HG03139 (cell line): Measurements from ENCODE around the gene MCHR1.
"Not testable (repeated sequence)": the region's sequence is repeated elsewhere in the genome, so short reads cannot be mapped to it uniquely, and the experiment has no call there.

Experiments
- ATAC-seq: cut with Tn5 transposase; IDR thresholded peaks from one replicate; pipeline ENCODE4 v1.9.1; 2021; ENCODE audit not compliant: unreplicated experiment

The MCHR1 gene

GRCh38 chr22:40687706-40688105, 8.4 kb downstream of the MCHR1 start:
- ATAC-seq, result no peak

- no peak for ATAC-seq
Measured at GRCh38 chr22:40690370-40690769, 11.1 kb downstream of the MCHR1 start.

GRCh38 chr22:40691532-40691931, 12.2 kb downstream of the MCHR1 start:
- no peak for ATAC-seq

GRCh38 chr22:40694411-40694810, 15.1 kb downstream of the MCHR1 start:
- ATAC-seq, result no peak

- no peak for ATAC-seq
Measured at GRCh38 chr22:40701274-40701673, 22.0 kb downstream of the MCHR1 start.

- no peak for ATAC-seq
Measured at GRCh38 chr22:40703174-40703573, 23.9 kb downstream of the MCHR1 start.

- no peak for ATAC-seq
Measured at GRCh38 chr22:40703736-40704135, 24.5 kb downstream of the MCHR1 start.

- no peak for ATAC-seq
Measured at GRCh38 chr22:40705918-40706682, 26.8 kb downstream of the MCHR1 start.

GRCh38 chr22:40707154-40707553, 27.9 kb downstream of the MCHR1 start:
- no peak for ATAC-seq

GRCh38 chr22:40708177-40708576, 28.9 kb downstream of the MCHR1 start:
- no peak for ATAC-seq

GRCh38 chr22:40709752-40710413, 30.6 kb downstream of the MCHR1 start:
- no peak for ATAC-seq

GRCh38 chr22:40712311-40712710, 33.0 kb downstream of the MCHR1 start:
- ATAC-seq, result no peak

GRCh38 chr22:40714499-40715337, 35.4 kb downstream of the MCHR1 start:
- no peak for ATAC-seq

GRCh38 chr22:40716116-40716515, 36.8 kb downstream of the MCHR1 start:
- ATAC-seq, result no peak

GRCh38 chr22:40717657-40718056, 38.4 kb downstream of the MCHR1 start:
- not testable (repeated sequence) for ATAC-seq

GRCh38 chr22:40718250-40719204, 39.2 kb downstream of the MCHR1 start:
- ATAC-seq, result no peak

- no peak for ATAC-seq
Measured at GRCh38 chr22:40719599-40719998, 40.3 kb downstream of the MCHR1 start.

GRCh38 chr22:40720156-40720537, 40.9 kb downstream of the MCHR1 start:
- ATAC-seq, result not testable (repeated sequence)

GRCh38 chr22:40720538-40721256, 41.4 kb downstream of the MCHR1 start:
- no peak for ATAC-seq

GRCh38 chr22:40721266-40721665, 42.0 kb downstream of the MCHR1 start:
- ATAC-seq, result no peak
